HG03460 (cell line): ENCODE data around the gene LIPF.
A peak's percentile ranks its signal among the peaks of the same experiment; 100 is the strongest.
"Not testable (repeated sequence)": the region's sequence is repeated elsewhere in the genome, so short reads cannot be mapped to it uniquely, and the experiment has no call there.

ENCODE experiments used
- ATAC-seq: cut with Tn5 transposase; IDR thresholded peaks from one replicate; pipeline ENCODE4 v1.9.1; 2021; ENCODE audit not compliant: unreplicated experiment

Gene LIPF, protein sequence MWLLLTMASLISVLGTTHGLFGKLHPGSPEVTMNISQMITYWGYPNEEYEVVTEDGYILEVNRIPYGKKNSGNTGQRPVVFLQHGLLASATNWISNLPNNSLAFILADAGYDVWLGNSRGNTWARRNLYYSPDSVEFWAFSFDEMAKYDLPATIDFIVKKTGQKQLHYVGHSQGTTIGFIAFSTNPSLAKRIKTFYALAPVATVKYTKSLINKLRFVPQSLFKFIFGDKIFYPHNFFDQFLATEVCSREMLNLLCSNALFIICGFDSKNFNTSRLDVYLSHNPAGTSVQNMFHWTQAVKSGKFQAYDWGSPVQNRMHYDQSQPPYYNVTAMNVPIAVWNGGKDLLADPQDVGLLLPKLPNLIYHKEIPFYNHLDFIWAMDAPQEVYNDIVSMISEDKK

DNA sequence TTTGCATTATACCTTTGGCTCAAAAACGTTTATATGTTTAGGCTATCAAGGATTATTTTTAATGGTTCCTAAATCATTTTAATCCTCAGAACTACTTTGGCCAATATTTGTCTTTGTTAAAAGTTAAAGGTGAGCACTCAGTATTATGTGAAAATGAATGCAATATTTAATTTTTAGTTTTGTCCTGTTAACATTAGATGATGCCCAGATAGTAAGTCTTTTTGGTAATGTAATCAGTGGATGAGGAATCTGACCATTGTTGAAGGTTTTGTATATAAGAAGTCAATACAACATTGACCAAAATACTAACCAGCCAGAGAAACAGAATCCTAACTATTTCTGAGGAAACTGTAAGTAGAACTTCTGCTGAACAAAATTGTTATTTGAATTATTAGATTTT is at the start of gene LIPF:
TSS of gene LIPF (plus strand) at position 301 of the 400 bp plus-strand sequence. CDS start 2,856 bp downstream, outside the sequence.
- no peak for ATAC-seq

- no peak for ATAC-seq
These were observed 47.8 kb upstream of the LIPF start for GRCh38 chr10:88616250-88616977.

DNA sequence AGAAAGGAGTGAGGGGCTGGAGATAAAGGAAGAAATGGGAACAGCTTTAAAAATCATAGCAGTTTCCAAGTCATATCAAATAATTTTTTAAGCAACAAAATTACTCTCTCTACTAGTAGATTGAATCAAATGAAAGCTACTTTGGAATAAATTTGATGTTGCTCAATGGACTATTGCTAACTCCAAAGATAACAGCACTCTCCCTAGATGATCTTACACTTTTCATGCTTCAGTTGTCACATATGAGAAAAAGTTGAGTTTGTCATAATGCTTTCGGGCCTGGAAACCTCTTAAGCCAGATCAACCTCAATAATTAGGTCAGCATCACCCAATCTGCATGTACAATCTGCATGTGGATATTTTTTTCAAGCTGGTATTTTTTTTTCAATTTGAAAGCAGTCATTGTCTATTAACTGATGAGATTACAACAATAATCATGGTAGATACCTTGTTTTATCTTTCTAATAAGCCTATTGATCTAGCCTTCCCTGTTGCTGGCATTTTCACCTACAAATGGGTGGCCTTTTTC is 46.4 kb upstream of the LIPF start:
- ATAC-seq = no peak

- ATAC-seq = no peak
These were observed 45.7 kb upstream of the LIPF start for GRCh38 chr10:88618496-88618895.

GRCh38 chr10:88620441-88620840 is 43.8 kb upstream of the LIPF start:
- ATAC-seq = no peak

DNA sequence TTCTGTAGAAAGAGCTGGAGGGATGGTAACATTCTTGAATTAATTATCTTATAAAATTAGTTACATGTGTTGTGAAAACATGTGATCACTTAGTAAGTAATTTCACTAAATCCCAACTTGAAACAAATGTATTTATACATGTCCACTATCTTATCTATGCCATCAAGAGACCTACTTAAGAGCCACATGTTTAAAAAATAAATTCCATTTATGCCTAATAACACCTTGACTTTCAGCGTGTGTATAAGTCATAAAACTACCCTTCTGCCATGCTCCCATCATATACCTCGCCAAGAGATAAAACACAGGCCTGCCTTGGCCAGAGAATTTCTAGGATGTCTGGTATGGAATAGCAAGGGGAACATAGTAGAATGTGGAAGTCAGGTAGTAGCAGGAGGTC is 40.4 kb upstream of the LIPF start:
- no peak for ATAC-seq

- no peak for ATAC-seq
These were observed 39.4 kb upstream of the LIPF start for GRCh38 chr10:88624840-88625239.

DNA sequence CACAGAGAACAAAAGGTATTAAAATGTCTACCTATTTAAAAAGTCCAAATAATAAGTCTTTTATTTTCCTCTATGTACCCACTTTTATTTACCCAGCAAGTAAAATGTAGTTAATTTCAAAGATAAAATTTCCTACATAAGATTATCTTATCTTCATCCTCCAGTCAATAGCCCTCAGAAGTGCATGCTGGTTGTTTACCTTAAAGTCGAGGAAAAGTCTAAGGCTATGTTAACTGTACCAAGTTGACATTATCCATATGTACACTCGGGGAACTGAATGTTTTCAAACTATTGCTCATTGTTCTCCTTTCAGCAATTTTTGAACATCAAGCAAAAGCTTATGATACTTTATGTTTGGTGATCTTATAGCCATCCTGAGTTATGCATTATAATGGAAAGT is 24.1 kb upstream of the LIPF start:
- no peak for ATAC-seq

- no peak for ATAC-seq
These were observed 22.0 kb upstream of the LIPF start for GRCh38 chr10:88642209-88642608.

GRCh38 chr10:88642963-88643362 is 21.3 kb upstream of the LIPF start:
- no peak for ATAC-seq

- no peak for ATAC-seq
These were observed 17.1 kb upstream of the LIPF start for GRCh38 chr10:88647061-88647615.

GRCh38 chr10:88651101-88651551 is 13.1 kb upstream of the LIPF start:
- ATAC-seq = no peak

- no peak for ATAC-seq
These were observed 11.6 kb upstream of the LIPF start for GRCh38 chr10:88652616-88653015.

GRCh38 chr10:88657901-88658300 is 6.3 kb upstream of the LIPF start:
- no peak for ATAC-seq

DNA sequence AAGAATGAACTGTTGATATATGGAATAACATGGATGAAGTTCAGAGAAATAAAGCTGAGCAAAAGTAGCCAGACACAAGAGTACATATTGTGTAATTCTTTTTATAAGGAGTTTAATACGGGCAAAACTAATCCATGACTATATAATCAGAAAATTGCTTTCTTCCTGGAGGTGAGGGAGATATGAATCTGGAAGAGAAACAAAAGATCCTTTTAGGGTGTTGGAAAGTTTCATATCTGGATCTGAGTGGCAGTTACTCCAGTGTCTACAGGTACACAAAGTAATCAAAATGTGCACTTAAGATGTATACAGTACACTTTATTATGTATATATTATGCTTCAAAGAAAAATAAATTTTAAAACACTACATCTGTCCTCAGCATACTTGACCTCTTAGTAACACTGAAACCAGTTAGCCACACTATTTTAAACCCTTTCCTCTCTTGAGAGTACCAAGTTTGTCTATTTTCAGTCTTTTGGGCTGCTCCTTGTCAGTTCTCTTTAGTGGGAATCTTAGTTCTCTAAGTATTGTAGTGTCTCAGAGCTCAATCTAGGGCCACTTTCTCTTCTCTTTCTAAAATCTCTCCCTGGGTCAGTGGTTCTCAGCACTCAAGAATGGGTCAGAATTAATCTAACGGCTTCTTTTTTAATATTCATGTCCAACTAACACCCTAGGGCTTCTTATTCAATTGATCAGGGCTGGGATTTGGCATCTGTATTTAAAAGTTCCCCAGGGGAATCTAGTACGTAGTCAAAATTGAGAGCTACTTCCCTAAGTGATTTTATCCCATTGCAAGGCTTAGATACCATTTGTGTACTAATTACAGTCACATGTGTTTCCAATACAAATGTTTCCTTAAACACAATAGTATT is 4.3 kb upstream of the LIPF start:
- ATAC-seq = no peak

- ATAC-seq = no peak
These were observed 3.7 kb upstream of the LIPF start for GRCh38 chr10:88660598-88660884.

DNA sequence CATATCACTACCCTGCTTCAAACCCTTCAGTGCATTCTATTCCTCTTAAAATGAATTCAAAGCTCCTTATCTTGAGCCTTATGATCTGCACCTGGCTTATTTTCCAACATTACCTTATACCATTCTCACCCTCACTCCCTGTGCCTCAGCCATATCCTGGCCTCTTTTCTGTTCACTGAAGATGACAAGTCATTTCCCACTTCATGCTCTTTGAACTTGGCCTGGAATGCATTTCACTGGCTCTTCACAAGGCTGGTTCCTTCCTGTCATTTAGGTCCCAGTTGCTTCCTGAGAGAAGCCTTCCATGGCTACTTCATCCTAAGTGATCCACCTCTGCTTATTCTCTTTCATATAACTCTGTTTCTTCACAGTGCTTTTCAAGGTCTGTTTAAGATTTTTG is 3.2 kb upstream of the LIPF start:
- no peak for ATAC-seq

DNA sequence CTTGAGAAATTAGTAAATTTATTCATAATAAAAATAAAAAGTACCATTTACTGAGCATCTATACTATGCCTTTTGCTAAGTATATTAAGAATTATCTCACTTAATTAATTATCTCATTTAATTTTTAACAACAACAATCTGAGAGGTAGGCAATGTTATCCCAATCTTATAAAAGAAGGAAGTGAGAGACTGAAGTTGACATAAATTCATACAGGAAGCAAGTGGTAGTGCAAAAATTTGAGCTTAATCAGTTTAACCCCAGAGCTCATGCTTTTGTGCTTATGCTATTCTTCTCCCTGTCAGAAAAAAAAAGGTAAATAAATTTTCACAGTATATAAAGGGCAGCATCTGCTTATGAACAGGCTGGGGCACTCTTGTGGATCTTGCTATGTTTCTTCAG is 2.7 kb upstream of the LIPF start:
- no peak for ATAC-seq

DNA sequence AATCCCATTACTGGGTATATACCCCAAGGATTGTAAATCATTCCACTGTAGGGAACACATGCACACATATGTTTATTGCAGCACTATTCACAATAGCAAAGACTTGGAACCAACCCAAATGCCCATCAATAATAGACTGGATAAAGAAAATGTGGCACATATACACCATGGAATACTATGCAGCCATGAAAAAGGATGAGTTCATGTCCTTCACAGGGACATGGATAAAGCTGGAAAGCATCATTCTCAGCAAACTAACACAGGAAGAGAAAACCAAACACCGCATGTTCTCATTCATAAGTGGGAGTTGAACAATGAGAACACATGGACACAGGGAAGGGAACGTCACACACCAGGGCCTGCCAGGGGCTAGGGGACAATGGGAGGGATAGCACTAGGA is 1.1 kb upstream of the LIPF start:
- ATAC-seq = not testable (repeated sequence)

DNA sequence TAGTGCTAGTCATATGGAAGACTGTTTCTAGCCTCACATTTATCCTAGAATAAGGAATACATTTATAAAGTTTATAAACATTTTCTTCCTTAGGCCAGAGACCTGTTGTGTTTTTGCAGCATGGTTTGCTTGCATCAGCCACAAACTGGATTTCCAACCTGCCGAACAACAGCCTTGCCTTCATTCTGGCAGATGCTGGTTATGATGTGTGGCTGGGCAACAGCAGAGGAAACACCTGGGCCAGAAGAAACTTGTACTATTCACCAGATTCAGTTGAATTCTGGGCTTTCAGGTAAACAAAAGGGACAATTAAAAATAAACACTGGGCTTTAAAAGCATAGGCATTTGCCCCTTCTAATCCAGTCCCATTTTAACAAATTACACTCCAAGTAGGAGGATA is 4.2 kb downstream of the LIPF start:
- no peak for ATAC-seq

- ATAC-seq = peak; percentile 63
These were observed 6.3 kb downstream of the LIPF start for GRCh38 chr10:88670497-88670896.
